Cardiac fibroblast (primary cell): ENCODE measurements around the gene PDZD7.

Experiments
- DNase-seq, 2 donors: peaks; one replicate each; pipeline versions ENCODE4 v3.0.0 to v3.0.0-alpha.2; 2010; ENCODE audit warnings: low read depth in 2 of 2
- H3K4me3 ChIP-seq, 2 donors: replicated peaks in 1 of 2; 1 replicate in 1 of 2; 2 replicates in 1 of 2; pipeline ENCODE4 v1.5.1; 2011; ENCODE audit warnings: low read depth in 2 of 2, low read length in 2 of 2, mild to moderate bottlenecking in 2 of 2, moderate library complexity in 1 of 2
- CTCF ChIP-seq: IDR thresholded peaks from one replicate; pipeline ENCODE4 v1.5.1; 2011; ENCODE audit warnings: low read depth, mild to moderate bottlenecking, low read length, inconsistent platforms

Gene PDZD7

GRCh38 chr10:101031128-101031795, at the start of gene PDZD7, which contains the start of gene SFXN3:
PDZD7 (minus strand) TSS chr10:101031129; CDS start chr10:101030219, 910 bp downstream.
SFXN3 (plus strand) TSS chr10:101031234; CDS start chr10:101034695, 3,461 bp downstream.
- peak; percentile 95 to 97 for DNase-seq
- no peak for TF ChIP-seq CTCF
- peak within 1 kb of the TSS; percentile 61 to 77 for H3K4me3 ChIP-seq

- no peak overlapping the region for H3K4me3 ChIP-seq
- DNase-seq = no peak
- no peak for TF ChIP-seq CTCF
These were observed 48.9 kb upstream of the PDZD7 start for GRCh38 chr10:101079874-101080273.

GRCh38 chr10:101076630-101077029, 45.7 kb upstream of the PDZD7 start:
- DNase-seq = no peak
- no peak for TF ChIP-seq CTCF
- no peak overlapping the region for H3K4me3 ChIP-seq

- no peak for TF ChIP-seq CTCF
- DNase-seq = no peak
- no peak overlapping the region for H3K4me3 ChIP-seq
These were observed 44.8 kb upstream of the PDZD7 start for GRCh38 chr10:101075775-101076174.

- TF ChIP-seq CTCF = no peak
- H3K4me3 ChIP-seq = no peak overlapping the region
These were observed 42.7 kb upstream of the PDZD7 start for GRCh38 chr10:101073631-101074030.

GRCh38 chr10:101072923-101073322, 42.0 kb upstream of the PDZD7 start:
- TF ChIP-seq CTCF = no peak
- DNase-seq = no peak
- no peak overlapping the region for H3K4me3 ChIP-seq

More at GRCh38 chr10:101073631-101074030, 42.7 kb upstream of the PDZD7 start:
- DNase-seq = no peak
